ENCODE results near the gene OOSP2.

OOSP2 gene

GRCh38 chr11:60078745-60079144, 38.5 kb downstream of the OOSP2 start:
- no peak for DNase-seq (ENCODE audit: low read depth in 2 of 2)

GRCh38 chr11:60080535-60080934, 40.3 kb downstream of the OOSP2 start:
- no peak for DNase-seq (ENCODE audit: low read depth in 2 of 2)

DNA sequence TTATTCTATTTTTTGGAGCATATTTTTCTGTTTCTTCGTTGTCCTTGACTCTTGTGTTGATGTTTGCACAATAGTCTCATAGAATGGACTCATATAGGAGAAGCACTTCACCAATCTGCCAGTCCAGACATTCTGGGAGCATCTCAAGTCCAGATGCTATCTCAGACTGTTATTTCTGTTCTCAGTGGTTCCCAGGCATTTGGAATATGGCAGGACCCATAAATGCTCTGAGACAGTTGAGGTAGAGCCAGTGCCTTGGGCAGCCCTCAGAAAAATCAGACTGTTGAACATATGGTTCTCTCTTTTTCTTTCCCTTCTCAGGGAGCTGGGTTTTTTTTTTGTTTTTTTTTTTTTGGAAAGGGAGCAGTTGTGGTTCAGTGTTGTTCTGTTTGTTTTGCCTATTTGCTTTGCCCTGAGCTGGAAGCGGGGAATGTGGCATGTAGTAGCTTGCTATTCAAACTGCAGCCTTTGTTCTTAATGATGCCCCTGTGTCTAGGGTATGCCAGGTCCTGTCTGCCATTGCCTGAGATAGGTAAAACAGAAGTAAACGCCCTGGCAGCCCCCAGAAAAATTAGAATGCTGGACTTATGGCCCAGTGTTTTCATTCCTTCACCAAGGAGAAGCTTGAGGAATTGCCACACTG, 44.5 kb downstream of the OOSP2 start:
- DNase-seq (ENCODE audit: low read depth in 2 of 2) = no peak

GRCh38 chr11:60085909-60086308, 45.7 kb downstream of the OOSP2 start:
- no peak for DNase-seq (ENCODE audit: low read depth in 2 of 2)

- no peak for DNase-seq (ENCODE audit: low read depth in 2 of 2)
Observed at GRCh38 chr11:60087239-60087638, 47.0 kb downstream of the OOSP2 start.

GRCh38 chr11:60088364-60088763, 48.2 kb downstream of the OOSP2 start, which contains the start of gene MS4A2:
MS4A2 (plus strand) TSS chr11:60088664; CDS start chr11:60088766, 102 bp downstream.
- no peak for DNase-seq (ENCODE audit: low read depth in 2 of 2)

DNA sequence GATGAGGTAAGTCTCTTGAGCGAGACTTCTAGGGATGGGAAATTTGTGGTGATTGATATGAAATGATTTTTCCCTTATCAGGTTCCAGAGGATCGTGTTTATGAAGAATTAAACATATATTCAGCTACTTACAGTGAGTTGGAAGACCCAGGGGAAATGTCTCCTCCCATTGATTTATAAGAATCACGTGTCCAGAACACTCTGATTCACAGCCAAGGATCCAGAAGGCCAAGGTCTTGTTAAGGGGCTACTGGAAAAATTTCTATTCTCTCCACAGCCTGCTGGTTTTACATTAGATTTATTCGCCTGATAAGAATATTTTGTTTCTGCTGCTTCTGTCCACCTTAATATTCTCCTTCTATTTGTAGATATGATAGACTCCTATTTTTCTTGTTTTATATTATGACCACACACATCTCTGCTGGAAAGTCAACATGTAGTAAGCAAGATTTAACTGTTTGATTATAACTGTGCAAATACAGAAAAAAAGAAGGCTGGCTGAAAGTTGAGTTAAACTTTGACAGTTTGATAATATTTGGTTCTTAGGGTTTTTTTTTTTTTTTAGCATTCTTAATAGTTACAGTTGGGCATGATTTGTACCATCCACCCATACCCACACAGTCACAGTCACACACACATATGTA, 55.4 kb downstream of the OOSP2 start:
- DNase-seq (ENCODE audit: low read depth in 2 of 2) = no peak

DNA sequence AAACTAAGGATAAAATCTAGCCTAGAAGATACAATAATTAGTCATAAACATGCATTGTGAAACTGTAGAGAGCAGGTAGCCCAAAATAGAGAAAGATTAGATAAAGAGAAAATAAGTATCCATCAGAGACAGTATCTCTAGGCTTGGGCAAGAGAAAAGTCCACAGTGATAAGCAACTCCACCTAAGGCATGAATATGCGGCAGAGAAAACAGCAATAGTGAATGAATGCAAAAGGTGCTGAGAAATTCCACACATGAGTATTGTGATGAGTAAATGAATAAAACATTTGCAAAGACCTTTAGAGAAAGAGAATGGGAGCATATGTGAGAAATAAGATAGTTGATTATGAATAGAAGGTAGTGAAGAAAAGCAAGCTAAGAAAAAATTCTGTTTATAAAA, 57.0 kb downstream of the OOSP2 start:
- no peak for DNase-seq (ENCODE audit: low read depth in 2 of 2)

Measured in stimulated activated CD4-positive, alpha-beta T cell treated with anti-CD3 and anti-CD28 coated beads, Interleukin-12 subunit alpha, Interleukin-12 subunit beta, amount 100 ng/mL, for 24 hours (primary cell).